Astrocyte (in vitro differentiated cells and primary cell): ENCODE data around the gene TMEM14C.

Source experiments
- EZH2 ChIP-seq: IDR thresholded peaks from 2 replicates; pipeline ENCODE4 v1.6.1; 2012; ENCODE audit warnings: mild to moderate bottlenecking, low read length, inconsistent platforms; ENCODE audit not compliant: insufficient read depth
- TF ChIP-seq, protein P1 (sequence below): IDR thresholded peaks from 2 replicates; pipeline ENCODE4 v1.5.1; 2011; ENCODE audit warnings: low read depth, mild to moderate bottlenecking, inconsistent platforms, low read length, moderate library complexity; ENCODE audit not compliant: insufficient read depth

DNA sequence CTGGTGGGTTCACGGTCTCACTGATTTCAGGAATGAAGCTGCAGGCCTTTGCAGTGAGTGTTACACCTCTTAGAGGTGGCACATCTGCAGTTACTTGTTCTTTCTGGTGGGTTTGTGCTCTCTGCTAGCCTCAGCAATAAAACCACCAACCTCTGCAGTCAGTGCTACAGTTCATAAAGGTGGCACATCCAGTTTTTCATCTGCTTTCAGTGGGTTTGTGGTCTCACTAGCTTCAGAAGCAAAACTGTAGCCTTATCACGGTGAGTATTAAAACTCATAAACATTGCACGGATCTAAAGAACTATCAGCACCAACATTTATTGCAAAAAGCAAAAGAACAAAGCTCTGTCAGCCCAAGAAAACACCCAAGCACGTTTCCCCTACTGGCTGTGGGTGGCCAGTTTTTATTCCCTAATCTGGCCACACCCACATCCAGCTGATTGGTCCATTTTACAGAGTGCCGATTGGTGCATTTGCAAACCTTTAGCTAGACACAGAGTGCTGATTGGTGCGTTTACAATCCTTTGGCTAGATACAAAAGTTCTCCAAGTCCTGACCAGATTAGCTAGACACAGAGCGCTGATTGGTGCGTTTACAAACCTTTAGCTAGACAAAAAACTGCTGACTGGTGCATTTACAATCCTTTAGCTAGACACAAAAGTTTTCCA is 3.4 kb upstream of the TMEM14C start:
- no peak for TF ChIP-seq EZH2
- TF ChIP-seq, protein P1, sequence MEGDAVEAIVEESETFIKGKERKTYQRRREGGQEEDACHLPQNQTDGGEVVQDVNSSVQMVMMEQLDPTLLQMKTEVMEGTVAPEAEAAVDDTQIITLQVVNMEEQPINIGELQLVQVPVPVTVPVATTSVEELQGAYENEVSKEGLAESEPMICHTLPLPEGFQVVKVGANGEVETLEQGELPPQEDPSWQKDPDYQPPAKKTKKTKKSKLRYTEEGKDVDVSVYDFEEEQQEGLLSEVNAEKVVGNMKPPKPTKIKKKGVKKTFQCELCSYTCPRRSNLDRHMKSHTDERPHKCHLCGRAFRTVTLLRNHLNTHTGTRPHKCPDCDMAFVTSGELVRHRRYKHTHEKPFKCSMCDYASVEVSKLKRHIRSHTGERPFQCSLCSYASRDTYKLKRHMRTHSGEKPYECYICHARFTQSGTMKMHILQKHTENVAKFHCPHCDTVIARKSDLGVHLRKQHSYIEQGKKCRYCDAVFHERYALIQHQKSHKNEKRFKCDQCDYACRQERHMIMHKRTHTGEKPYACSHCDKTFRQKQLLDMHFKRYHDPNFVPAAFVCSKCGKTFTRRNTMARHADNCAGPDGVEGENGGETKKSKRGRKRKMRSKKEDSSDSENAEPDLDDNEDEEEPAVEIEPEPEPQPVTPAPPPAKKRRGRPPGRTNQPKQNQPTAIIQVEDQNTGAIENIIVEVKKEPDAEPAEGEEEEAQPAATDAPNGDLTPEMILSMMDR, result no peak
